Ovary (tissue), 3 donors: Measurements from ENCODE around the gene RABGAP1L.

Experiments used
- EP300 ChIP-seq: sonication (generic); formaldehyde crosslinking; IDR thresholded peaks from one replicate; pipeline ENCODE4 v1.6.1; 2017; ENCODE audit warnings: antibody characterized with exemption
- POLR2A ChIP-seq: fragments of 450-650 bp; IDR thresholded peaks from one replicate; pipeline ENCODE4 v1.6.1; 2017; ENCODE audit warnings: antibody characterized with exemption, mild to moderate bottlenecking, moderate library complexity
- TF ChIP-seq, protein P1 (sequence below), 3 donors: fragments of 450-650 bp in 2 of 3; fragments of 200-600 bp in 1 of 3; IDR thresholded peaks; one replicate each; pipeline versions ENCODE4 v1.5.1 to v1.8.0; 2016 to 2022; ENCODE audit warnings: antibody characterized with exemption in 3 of 3, mild to moderate bottlenecking in 1 of 3
- donor health status: DM: no; HTN: no; CAD: no.

DNA sequence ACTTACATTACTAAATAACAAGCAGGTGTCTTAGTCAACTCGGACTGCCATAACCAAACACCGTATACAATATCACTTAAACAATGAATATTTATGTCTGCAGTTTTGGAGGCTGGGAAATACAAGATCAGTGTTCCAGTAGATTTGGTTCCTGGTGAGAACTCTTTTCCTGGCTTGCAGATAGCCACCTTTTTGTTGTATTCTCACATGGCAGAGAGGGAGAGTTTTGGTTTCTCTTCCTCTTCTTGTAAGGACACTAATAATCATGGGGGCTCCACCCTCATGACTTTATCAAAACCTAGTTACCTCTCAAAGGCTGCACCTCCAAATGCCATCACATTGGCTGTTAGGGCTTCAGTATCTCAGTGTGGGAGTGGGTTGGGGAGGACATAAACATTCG lies 757.5 kb downstream of the RABGAP1L start:
- TF ChIP-seq POLR2A (no peak), EP300 (no peak)
- TF ChIP-seq, protein P1, sequence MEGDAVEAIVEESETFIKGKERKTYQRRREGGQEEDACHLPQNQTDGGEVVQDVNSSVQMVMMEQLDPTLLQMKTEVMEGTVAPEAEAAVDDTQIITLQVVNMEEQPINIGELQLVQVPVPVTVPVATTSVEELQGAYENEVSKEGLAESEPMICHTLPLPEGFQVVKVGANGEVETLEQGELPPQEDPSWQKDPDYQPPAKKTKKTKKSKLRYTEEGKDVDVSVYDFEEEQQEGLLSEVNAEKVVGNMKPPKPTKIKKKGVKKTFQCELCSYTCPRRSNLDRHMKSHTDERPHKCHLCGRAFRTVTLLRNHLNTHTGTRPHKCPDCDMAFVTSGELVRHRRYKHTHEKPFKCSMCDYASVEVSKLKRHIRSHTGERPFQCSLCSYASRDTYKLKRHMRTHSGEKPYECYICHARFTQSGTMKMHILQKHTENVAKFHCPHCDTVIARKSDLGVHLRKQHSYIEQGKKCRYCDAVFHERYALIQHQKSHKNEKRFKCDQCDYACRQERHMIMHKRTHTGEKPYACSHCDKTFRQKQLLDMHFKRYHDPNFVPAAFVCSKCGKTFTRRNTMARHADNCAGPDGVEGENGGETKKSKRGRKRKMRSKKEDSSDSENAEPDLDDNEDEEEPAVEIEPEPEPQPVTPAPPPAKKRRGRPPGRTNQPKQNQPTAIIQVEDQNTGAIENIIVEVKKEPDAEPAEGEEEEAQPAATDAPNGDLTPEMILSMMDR (IDR thresholded peaks at IDR 0.05) = no peak
